NCI-H510A (cell line): ENCODE measurements around the gene EFCAB13.

Experiments used
- DNase-seq: peaks from one replicate; lab custom pipeline; 2025; lab: John Stamatoyannopoulos, UW

The EFCAB13 gene, protein sequence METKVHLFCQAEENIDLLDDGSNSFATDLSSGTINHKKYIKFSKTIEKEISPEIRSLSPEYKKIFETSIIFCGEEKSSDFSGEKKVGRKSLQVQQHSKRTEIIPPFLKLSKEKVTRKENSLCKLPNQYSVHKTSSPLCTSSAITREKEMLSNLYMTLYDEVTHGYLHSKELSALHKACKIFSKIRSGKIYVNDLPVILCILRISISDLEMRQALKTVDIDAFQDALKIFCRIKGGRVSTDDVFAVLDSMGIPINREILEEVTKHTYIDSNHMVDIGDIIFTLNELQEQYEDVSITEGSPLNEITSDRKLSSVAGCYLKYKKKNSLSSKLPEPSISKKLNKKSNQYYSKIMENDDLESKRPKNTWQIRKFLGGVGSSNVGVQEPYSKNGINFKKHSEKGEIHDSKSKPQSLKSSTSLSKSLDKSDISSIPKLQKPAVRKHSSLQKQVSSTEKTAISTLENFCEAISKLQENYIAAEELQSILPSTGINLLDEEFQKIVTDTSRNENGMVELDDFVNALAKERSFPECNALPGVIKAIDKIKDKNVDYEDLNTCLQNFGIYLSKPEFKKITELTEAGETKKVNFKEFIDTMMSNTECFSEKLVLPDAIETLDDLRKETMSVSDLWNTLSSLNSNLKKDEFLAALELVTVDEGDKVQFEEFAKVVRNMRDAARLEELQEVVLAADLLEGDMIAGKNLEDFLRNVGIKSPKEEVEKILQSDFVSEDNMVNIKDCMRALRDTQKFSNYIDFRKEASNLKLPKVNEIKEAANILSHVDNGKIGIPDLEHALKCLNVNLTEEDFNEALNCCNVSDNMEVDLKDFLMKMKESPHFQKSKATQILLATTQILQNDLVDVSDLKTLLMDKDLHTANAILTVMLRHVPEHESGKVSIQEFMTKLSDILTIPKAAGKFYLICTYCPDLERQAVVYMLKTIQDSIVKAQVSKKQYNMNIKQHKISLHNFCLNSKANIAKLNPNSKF

DNA sequence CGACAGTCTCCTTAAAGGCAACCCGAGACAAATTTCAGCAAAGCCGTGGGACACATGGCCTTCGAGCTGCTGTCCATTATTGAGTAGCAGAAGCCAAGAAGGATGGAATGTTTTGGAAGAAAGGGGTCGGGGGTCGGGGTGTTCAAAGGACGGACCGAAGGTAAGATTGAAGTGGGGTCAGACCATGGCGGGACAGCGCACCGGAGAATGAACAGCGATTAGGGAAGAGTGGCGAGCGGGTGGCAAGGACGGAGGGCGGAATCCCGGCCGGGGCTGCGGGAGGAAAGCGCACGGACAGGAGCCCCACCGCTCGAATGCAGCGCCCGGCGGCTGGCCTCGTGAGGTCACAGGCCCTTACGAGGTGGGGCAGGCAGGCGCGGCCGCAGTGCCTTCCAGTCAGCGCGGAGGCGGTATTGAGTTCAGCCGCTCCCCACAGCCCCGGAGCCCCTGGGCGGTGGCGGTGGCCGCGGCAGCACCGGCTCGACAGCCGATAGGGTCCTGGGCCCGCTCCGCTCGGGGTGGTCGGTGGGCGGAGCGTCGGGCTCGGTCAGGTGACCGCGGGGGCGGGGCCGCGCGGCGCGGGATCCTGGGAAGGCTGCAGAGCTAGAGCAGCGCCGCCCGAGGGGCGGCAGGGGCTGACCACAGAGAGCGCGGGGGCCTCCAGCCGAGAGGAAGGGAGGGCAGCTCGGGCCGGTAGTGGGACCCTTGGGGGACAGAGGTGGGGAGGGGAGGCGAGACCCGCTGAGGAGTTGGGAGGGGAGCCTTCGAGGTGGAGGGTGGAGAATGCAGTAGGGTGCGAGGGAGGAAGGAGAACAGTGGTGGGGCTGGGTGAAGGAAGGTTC, at the start of gene EFCAB13:
TSS of gene EFCAB13 (plus strand) at position 574 of the 842 bp plus-strand sequence. CDS start 4,399 bp downstream, outside the sequence.
- peak; percentile 90 for DNase-seq

DNA sequence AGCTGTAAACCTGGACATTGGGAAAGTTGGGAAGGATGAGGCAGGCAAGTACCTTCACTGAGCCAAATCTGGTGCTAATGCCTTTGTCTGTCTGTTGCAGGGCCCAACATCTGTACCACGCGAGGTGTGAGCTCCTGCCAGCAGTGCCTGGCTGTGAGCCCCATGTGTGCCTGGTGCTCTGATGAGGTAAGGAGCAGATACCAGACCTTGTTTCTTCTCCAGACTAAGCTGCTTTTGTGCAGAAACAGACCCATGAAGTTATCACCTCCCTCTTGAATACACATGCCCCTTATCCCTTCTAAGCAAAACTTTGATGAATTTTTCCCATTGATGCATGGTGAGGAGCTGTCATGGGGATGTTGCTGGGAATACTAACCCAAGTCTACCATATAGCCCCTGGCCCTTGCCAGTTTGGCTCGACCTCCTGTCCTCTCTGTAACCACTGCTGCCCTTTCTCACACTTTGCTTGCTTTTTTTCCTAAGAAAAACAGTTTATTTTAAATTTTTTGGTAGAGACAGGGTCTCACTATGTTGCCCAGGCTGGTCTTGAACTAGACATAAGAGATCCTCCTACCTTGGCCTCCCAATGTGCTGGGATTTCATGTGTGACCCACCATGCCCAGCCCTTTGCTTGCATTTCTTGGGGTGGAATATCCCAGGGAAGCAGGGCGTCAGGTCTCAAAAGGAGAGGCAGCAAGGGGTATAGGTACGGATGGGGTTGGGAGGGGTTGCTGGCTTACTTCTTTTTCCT, 49.3 kb upstream of the EFCAB13 start:
- DNase-seq, result no peak

DNA sequence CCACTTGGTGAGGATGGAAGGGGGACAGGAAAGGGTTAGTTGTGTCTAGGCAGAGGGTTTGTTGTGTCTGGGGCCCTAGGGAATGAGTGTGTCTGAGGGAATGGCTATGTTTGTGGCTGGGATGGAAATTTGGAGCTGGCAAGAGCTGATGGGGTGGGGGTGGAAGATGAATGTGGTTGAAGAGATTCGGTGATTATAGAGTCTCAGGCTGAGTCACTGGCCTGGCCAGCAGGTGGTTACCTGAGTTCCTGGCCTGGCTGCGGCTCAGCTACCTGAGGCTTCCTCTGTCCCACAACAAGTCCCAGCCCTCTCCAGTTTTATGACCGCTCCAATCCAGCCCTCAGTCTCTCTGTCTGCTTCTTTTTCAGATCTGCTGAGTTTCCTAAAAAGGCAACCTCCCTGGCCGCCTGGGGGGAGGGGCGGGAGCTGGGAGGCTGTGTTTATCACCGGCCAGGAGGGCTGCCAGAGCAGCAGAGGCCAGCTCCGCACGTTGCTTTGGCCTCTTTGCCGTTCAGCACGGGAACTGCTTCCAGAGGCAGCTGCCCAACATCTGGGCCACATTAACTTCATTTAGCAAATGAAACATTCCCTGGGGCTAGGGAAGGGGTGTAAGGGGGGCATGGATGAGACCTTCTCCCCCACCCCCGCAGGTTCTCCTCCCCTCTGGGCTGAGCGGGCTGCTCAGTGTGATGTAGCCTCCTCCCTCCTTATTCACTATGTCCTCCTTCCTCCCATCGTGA, 48.3 kb upstream of the EFCAB13 start:
- peak; percentile 60 for DNase-seq

DNA sequence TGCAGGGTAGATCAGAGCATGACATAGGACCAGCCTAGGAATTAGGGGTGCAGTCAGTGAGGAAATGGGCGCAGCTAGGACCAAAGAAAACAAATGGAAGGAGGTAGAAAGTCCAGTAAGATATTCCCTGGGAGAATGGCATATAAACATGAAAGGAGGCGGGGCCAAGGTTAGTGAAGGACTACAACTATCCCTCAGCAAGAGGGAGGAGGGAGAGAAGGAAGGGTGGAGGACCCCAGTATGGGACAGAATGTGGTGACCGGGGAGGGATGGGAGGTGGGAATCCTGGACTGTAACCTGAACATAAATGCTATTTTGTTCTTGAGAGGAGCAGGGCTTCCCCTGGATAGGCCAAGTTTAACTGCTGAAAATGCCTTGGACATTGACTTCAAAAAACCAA, 47.3 kb upstream of the EFCAB13 start:
- no peak for DNase-seq

DNA sequence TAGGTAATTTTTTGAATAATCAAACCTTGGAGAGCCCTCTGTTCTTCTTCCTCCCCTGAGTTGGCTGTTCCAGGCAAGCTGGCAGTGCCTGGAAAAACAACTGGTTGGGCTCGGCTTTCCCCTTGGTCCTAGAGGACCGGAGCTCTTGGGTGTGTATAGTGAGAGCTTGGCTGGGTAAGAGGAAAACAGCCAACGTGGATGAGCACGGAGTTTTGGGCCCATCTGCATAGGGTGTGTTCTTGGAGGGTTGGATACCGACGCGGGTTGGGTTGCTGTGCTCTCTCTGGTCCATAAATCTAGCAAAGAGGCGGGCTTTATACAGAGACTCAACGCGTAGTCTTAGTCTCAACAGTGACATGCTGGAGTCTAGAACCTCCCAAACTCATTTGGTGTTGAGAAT, 46.9 kb upstream of the EFCAB13 start:
- DNase-seq, result peak; percentile 80

DNA sequence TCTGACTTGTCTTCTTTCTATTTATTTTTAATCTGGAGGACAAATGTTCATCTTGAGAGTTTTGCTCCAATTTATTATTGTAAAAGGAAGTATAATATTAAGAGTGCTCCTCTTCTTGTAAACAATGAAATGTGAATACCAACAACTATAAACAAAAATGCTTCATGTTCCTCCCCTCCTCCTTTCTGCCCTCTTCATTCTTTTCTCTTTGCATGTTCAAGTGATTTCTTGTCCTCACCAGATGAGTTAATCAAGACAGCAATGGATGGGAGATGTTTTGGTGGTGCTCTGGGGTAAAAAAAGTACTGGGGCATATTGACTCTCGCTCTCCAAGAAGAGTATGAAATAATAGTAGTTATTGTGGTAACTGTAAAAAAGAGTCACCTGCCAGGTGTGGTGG, 45.8 kb upstream of the EFCAB13 start:
- DNase-seq, result no peak

DNA sequence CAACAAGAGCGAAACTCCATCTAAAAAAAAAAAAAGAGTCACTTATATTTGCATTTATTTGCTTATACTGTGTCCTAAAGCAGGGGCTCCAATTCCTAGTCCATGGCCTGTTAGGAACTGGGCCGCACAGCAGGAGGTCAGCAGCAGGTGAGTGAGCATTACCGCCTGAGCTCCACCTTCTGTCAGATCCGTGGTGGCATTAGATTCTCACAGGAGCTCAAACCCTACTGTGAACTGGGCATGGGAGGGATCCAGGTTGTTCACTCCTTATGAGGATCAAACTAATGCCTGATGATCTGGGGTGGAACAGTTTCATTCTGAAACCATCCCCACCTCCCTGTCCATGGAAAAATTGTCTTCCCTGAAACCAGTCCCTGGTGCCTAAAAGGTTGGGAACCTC, 45.2 kb upstream of the EFCAB13 start:
- no peak for DNase-seq

DNA sequence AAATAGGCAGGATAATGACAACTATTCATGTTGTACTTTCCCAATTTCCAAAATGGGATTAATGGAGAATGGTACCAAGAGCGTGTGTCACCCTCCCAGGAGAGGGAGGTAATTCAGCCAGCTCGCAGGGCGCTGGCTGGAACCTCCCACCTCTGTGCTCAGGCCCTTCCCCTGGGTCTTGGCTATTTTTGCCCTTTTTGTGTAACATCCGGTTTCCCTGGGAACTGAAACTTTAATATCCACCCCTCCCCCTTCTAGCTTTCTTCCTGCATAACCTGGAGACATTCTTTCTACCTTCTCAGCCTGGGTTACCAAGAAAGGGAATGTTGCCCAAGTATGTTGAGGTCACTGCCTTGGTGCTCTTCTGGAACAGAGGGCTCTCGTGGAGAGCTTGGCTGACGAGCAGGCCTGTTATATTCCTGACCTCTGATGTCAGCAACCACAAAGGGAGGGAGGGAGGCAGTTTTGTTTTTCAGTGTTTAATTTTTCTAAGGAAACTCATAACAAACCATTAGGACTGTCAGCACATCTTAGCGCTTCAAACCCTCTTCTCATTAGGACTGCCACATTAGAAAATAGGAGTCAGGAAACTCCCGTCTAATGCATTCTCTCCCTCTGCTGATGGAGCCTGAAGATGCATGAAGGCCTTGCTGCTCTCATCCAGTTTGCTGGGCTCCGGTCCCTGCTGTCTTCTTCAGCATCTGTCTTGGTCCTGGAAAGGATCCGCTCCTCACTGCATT, 44.5 kb upstream of the EFCAB13 start:
- DNase-seq, result no peak

DNA sequence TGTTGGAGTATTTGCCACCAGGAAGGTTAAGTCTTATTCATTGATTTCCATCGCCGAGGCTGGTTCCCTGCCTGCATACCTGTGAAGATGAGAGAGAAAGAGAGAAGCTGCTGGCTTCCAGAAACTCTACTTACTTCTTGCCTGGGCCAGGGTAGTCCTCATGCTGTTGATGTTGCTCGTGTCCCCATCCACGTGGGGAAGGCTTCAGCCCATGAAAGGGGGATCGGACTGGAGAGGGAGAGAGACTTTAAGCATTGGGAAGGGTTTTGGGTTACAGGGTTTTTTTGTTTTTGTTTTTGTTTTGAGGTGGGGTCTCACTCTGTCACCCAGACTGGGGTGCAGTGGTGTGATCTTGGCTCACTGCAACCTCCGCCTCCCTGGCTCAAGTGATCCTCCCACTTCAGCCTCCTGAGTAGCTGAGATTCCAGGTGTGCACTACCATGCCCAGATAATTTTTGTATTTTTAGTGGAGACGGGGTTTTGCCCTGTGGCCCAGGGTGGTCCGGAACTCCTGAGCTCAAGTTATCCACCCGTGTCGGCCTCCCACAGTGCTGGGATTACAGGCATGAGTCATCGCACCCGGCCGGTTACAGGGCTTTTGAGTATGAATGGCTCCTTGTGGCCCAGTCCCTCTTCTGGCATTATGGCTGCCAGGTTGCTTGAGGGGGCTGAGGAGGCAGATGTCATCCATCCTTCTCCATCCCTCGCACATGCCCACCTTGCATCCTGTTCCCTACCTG, 43.5 kb upstream of the EFCAB13 start:
- DNase-seq, result no peak

DNA sequence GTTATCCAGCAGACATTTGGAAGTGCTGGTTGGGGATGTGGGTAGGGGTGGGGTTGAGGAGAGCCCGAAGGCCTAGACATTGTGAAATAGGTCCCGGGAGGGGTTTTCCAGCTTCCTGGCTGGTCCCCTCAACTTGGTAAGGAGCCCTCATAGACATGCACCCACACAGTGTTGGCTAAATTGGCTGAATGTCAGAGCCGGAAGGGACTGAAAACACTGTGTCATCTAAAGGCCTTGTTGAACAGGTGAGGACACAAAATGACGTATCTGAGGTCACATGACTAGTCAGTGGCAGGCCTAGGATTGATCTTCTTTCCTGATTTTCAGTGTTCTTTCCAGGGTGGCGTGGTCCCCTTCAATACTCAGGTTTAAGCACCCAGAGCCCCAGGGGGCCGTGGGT, 42.5 kb upstream of the EFCAB13 start:
- no peak for DNase-seq

DNA sequence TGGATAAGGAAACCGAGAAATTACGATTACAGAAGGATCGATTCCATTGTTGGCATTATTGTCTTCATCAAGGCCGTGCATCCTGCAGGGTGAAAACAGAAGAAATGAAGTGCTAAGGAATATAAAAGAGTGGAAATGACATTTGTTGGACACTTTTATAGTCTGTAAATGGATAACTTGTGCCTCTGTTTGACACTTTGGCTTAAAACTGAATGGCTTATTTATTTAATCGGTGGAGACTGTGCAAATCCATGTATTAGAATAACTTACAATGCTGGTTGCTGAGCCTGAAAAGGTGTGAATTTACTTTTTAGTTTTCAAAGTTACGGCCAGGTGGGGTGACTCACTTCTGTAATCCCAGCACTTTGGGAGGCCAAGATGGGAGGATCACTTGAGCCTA, 38.8 kb upstream of the EFCAB13 start:
- no peak for DNase-seq

DNA sequence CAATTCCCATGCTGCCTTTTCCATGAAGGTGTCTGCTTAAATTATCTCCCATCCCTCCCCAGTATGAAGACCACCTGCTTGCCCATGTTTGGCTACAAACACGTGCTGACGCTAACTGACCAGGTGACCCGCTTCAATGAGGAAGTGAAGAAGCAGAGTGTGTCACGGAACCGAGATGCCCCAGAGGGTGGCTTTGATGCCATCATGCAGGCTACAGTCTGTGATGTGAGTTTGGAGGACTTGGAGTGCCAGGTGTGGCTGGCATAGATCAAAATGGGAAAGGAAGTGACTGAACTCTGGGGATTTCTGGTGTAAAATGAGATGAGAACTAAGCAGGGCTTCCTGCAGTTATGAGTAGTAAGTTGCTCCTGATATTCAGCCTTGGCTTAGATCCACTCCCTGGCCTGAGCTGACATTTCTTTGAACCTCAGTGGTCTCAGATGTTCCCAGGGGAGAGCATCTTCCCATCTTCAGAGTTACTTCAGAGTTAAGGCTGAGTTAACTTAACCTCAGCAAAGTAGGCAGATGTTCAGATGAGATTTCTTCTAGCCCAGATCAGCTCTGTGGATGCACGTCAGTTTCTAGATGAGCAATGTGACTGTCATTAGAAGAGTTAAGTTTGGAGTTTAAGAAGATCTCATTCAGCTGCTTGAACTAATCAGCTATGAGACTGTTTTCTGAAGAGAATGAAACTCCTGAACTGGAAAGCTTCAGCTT, 37.4 kb upstream of the EFCAB13 start:
- no peak for DNase-seq

DNA sequence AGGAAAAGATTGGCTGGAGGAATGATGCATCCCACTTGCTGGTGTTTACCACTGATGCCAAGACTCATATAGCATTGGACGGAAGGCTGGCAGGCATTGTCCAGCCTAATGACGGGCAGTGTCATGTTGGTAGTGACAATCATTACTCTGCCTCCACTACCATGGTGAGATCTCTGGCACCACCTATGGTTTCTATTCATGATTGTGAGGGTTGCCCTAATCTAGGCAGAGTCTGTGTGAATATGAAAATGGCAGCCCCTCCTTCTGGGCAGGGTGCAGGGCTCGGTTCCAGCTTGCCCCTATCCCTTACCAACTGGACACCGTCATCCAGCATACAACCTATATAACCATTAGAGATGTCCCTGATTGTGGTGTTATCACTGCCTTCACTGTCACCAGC, 36.7 kb upstream of the EFCAB13 start:
- DNase-seq, result no peak

DNA sequence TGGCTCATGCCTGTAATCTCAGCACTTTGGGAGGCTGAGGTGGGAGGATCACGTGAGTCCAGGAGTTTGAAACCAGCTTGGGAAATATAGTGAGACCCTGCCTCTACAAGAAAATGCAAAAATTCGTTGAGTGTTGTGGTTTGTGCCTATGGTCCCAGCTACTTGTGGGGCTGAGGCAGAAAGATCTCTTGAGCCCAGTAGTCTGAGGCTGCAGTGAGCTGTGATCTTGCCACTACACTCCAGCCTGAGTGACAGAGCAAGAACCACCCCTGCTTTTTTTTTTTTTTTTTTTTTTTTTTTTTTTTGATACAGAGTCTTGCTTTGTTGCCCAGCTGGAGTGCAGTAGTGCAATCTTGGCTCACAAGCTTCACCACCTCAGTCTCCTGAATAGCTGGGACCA, 36.1 kb upstream of the EFCAB13 start:
- no peak for DNase-seq

DNA sequence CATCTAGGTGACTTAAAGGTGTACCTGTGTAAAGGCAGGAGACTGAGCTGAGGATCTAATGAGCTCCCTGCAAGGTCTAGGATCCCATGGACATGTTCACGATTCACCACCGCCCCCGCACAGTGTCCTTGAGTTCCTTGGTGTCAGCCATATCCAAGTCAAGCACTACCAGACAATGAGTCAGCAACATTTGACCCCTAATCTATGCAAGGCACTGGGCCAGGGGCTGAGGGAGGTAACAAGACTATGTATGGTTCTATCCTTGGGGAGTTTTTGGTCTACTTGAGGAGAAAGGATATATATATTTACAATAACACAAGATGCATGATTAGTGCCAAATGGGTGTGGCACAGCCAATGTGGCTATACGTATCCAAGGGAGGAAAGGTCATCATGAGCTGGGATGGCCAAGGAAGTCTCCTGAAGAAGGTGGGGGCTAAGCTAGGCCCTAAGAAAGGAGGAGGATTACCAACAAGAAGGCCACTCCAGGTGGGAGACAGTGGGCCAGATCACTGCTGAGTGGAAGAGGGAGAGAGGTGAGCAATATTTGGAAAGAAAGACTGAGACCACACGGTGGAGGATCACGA, 35.1 kb upstream of the EFCAB13 start:
- DNase-seq, result no peak

DNA sequence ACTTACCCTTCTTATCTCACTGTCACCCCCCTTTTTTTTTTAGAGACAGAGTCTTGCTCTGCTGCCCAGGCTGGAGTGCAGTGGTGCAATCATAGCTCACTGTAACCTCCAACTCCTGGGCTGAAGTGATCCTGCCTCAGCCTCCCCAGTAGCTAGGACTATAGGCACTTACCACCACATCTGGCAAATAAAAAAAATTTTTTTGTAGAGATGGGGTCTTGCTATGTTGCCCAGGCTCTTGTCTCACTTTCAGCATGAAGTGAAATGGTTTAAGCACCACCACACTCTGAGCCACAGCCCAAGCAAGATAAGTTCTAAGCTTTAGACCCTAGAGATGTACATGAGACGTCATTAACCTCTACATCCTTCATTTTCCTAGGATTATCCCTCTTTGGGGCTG, 34.5 kb upstream of the EFCAB13 start:
- DNase-seq, result no peak

DNA sequence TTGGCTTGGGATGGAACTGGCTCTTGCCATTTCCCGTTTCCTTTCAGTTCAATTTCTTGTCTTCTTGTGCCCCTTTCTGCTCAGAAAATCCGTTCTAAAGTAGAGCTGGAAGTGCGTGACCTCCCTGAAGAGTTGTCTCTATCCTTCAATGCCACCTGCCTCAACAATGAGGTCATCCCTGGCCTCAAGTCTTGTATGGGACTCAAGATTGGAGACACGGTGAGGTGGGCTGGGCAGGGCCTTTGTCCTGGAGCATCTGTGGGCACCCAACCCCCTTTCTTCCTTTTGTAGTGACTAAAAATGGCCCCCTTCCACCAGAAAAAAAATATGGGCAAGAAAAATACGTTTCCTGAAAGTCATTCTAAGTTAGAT, 32.9 kb upstream of the EFCAB13 start:
- DNase-seq, result no peak

DNA sequence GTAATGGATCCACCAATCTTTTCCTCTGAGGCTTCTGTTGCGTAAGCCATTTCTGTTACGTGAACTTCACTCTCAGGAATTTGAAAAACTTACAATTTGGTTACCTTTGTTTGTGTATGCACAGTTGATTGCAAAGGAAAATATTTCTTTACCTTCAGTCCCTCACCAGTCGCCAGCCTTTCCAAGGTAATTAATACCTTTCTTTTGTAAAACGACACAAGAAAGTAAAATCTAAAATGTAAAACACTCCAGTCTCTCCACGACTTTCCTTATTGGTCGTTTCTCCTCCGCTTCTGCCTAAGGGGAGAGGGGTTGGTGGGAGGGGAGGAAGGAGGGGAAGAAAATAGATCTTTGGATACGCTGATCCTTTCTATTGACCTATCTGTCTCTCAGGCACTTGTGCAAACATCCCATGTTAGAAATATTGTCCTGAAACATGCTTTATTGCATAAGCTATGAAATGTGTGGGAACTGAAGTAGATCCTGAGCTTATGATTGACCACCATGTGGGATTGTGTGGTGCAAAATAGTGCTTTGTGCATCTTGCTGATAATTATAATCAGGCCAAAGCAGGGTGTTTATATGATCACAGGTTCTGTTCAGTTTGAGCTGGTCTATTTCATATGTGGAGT, 32.4 kb upstream of the EFCAB13 start:
- no peak for DNase-seq
